ENCODE measurements around the gene ARHGAP25. TPM values are rescaled to one million over a fixed set of nuclear protein-coding genes. Genes with fewer than 3 reads are reported as not detected.

The ARHGAP25 gene
- total and polyA plus RNA-seq, 10 of the 15 experiments (the other 5 are each of a cell fraction or from before 2014, with no cell fraction given), result 0.15 to 1.0 (median 0.46) TPM

- POLR2A ChIA-PET, result no interaction called here
- WGBS (ENCODE audit: insufficient coverage, insufficient replicate concordance, low lambda C conversion rate, missing lambda C conversion rate), result 52% methylated on average over 3 of the region's 3 CpGs
- ATAC-seq (no peak), FAIRE-seq (no peak), DNase-seq (ENCODE audit: low read depth, low spot score) (no peak)
- no peaks in the 10 kb centered on the region for H4K20me1 ChIP-seq (ENCODE audit: control insufficient read depth, insufficient read depth)
- no peak overlapping the region for H3K27ac ChIP-seq (ENCODE audit: control insufficient read depth, insufficient read depth)
- no peak overlapping the region for H3K4me3 ChIP-seq
- BruUV-seq (replicated peaks), result no TSS peak
- H2AFZ ChIP-seq (ENCODE audit: control insufficient read depth, low read depth, low read length), result no peak overlapping the region
- peaks cover 3 to 11% of the 10 kb centered on the region in 2 experiments; a peak in 3 of 4 replicates for H3K27me3 ChIP-seq (replicated peaks in 1 of 2; ENCODE audit: control insufficient read depth in 2 of 2, insufficient read depth in 2 of 2, low read length in 1 of 2)
- RAD21 ChIA-PET (ENCODE audit: unreplicated experiment), result no interaction called here
- H3K9me3 ChIP-seq (replicated peaks; ENCODE audit: control insufficient read depth, insufficient read depth, low read length), result no peaks in the 10 kb centered on the region
- no peak overlapping the region for H3K9ac ChIP-seq (ENCODE audit: control insufficient read depth, insufficient read depth, low read length)
- H3K4me1 ChIP-seq (ENCODE audit: control insufficient read depth, insufficient read depth, low read length), result no peaks in the 10 kb centered on the region
- no peaks in the 10 kb centered on the region for H3K36me3 ChIP-seq (ENCODE audit: control insufficient read depth in 2 of 2, insufficient read depth in 2 of 2, low read length in 1 of 2)
- CTCF ChIA-PET, result interaction anchor here (0.9 kb wide), 1 partner anchor 139 kb away, joined by 4 read pairs; no protein-coding TSS in a partner anchor
- H3K79me2 ChIP-seq (ENCODE audit: control insufficient read depth, insufficient read depth, low read length), result no peaks in the 10 kb centered on the region
- no peak overlapping the region for H3K4me2 ChIP-seq (ENCODE audit: control insufficient read depth, insufficient read depth)
- SMC1A ChIA-PET (ENCODE audit: uncharacterized antibody, unreplicated experiment), result no interaction called here
- in situ Hi-C loops (cut with MboI), result no loop called here
- intact Hi-C loops (cut with micrococcal nuclease; ENCODE audit: unreplicated experiment), result no loop called here
- TF ChIP-seq SMC3 (IDR thresholded peaks at IDR 0.05; ENCODE audit: borderline replicate concordance, low read length), result no peak
- TF ChIP-seq SKIL (IDR thresholded peaks at IDR 0.05; ENCODE audit: low read depth, poor library complexity, severe bottlenecking), result no peak
- TF ChIP-seq KDM1A (IDR thresholded peaks at IDR 0.05; ENCODE audit: borderline replicate concordance), result no peak
- TF ChIP-seq HDAC2 (IDR thresholded peaks at IDR 0.05), result no peak
- TF ChIP-seq ZBED1 (IDR thresholded peaks at IDR 0.05; ENCODE audit: borderline replicate concordance), result no peak
- TF ChIP-seq BHLHE40 (IDR thresholded peaks at IDR 0.05; ENCODE audit: borderline replicate concordance in 1 of 2, low read depth in 2 of 2, low read length in 1 of 2), result no peak
- no peak for TF ChIP-seq NR2F1 (conservative IDR thresholded peaks at IDR 0.05)
- TF ChIP-seq MTA2 (IDR thresholded peaks at IDR 0.05; ENCODE audit: low read depth), result no peak
- TF ChIP-seq IRF3 (IDR thresholded peaks at IDR 0.05), result no peak
- TF ChIP-seq E2F8 (IDR thresholded peaks at IDR 0.05; ENCODE audit: low read depth, partially characterized antibody), result no peak
- TF ChIP-seq BCL3 (IDR thresholded peaks at IDR 0.05; ENCODE audit: borderline replicate concordance, insufficient read depth, low read depth, low read length, poor library complexity, severe bottlenecking), result no peak
- no peak for TF ChIP-seq ZBTB40 (IDR thresholded peaks at IDR 0.05; ENCODE audit: borderline replicate concordance)
- TF ChIP-seq NBN (IDR thresholded peaks at IDR 0.05), result no peak
These were observed 115.9 kb downstream of the ARHGAP25 start for GRCh38 chr2:68850524-68850923.

Data from GM12878 (cell line).